Effector memory CD8-positive, alpha-beta T cell (primary cell): Measurements from ENCODE around the gene RAD51AP2.

Source experiments
- ATAC-seq: fragments of 150-1000 bp; cut with Tn5 transposase; replicated peaks from 2 replicates; pipeline ENCODE4 v1.10.0; 2021; ENCODE audit warnings: mild to moderate bottlenecking, moderate library complexity
- DNase-seq, 3 experiments: peaks; one replicate each; pipeline ENCODE4 v3.0.0; 2021
- H3K27ac Mint-ChIP-seq, 2 donors: one replicate each; pipeline ENCODE4 v1.8.0; 2022; ENCODE audit warnings: mild to moderate bottlenecking in 2 of 2, mixed read lengths in 2 of 2, moderate library complexity in 2 of 2
- H3K27me3 Mint-ChIP-seq, 2 donors: one replicate each; pipeline ENCODE4 v1.8.0; 2022; ENCODE audit warnings: mixed read lengths in 2 of 2
- H3K36me3 Mint-ChIP-seq: one replicate; pipeline ENCODE4 v1.8.0; 2022; ENCODE audit warnings: mild to moderate bottlenecking, moderate library complexity, mixed read lengths; ENCODE audit not compliant: insufficient read depth
- H3K4me1 Mint-ChIP-seq, 2 donors: one replicate each; pipeline ENCODE4 v1.8.0; 2022; ENCODE audit warnings: low read depth in 2 of 2, mixed read lengths in 2 of 2
- H3K4me3 Mint-ChIP-seq, 2 donors: one replicate each; pipeline ENCODE4 v1.8.0; 2022; ENCODE audit warnings: mild to moderate bottlenecking in 2 of 2, mixed read lengths in 2 of 2, moderate library complexity in 2 of 2
- H3K9me3 Mint-ChIP-seq, 2 donors: one replicate each; pipeline ENCODE4 v1.8.0; 2022; ENCODE audit warnings: mixed read lengths in 2 of 2

Gene RAD51AP2

DNA sequence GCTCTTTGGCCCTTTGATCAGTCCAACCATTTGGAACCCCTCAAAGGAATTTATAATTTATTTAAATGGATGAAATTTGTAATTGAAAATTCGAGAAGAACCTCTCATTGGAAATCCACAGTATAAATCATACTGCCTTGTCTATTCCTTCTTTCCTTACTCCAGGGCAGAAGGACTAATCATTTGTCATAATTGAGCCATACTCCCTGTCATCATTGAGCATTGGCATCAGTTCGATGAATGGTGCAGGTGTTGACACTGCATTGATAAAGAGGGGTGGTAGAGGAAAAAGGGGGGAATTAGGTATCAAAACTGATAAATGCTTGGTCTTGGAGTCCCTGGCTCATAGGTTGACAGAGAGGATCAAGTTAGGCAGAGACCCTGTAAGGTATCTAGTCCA lies 24.2 kb upstream of the RAD51AP2 start:
- DNase-seq (no peak), ATAC-seq (no peak)
- Mint-ChIP-seq H3K4me1 (no peaks in the 10 kb centered on the region), H3K27me3 (peaks cover 30 to 56% of the 10 kb centered on the region in 2 donors), H3K27ac (no peak overlapping the region), H3K4me3 (no peak overlapping the region), H3K9me3 (peaks cover 0 to 2% of the 10 kb centered on the region in 2 donors), H3K36me3 (no peaks in the 10 kb centered on the region)

DNA sequence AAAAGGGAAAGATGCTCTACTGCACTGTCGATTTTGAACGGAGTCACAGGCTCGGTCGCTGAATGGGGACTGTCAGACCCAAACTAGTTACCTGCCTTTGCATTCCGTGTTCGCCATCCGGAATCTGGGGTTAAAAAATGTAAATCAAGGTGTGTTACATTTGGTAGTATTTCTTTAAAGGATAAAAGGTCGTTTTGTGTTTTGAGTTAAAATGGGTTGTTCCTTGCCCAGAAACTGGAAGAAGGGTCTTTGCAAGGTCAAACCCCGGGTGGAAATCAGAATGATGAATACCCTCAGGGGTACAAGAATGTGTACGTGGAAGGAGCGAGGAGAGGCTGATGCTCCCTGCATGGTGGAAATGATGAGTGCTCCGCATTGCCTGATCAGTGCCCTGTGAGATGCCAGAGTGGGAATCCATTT lies 23.3 kb upstream of the RAD51AP2 start:
- no peaks in the 10 kb centered on the region for H3K4me1 Mint-ChIP-seq
- no peak for DNase-seq
- peaks cover 32 to 58% of the 10 kb centered on the region in 2 donors for H3K27me3 Mint-ChIP-seq
- H3K9me3 Mint-ChIP-seq, result peaks cover 0 to 2% of the 10 kb centered on the region in 2 donors
- H3K4me3 Mint-ChIP-seq, result no peak overlapping the region
- H3K27ac Mint-ChIP-seq, result no peak overlapping the region
- H3K36me3 Mint-ChIP-seq, result no peaks in the 10 kb centered on the region
- no peak for ATAC-seq

DNA sequence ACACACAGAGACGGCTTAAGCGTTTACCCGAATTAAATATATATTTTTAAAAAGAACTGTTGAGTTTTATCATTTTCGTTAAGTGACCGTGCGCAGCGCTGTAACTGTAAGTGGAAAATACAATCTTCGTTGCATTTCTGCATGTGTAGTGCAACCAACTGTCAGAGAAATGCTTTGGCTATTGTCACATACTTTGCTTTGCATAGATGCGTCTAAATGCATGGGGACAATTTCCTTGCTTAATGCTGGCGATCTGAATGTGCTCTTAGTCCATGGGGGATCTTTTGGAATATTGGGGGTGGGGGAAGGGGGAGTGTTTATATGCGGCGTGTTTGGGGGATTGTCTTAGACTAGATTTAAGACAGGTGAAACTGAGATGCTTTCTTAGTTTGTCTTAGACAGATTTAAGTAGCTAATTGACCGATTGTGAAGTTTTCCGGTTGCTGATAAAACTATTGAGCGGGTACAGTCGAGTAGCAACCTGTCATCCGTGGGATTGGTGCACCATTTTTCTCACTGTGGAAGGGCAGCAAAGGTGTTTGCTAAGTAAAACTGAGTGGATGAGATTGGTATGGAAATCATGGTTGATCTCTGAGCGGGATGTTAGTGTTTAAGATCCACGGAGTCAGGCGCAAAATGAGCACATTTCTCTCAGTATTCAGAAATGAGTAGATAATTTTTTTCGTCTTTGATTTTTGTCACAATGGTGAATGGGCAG lies 22.7 kb upstream of the RAD51AP2 start:
- no peak for ATAC-seq
- Mint-ChIP-seq H3K9me3 (peaks cover 0 to 4% of the 10 kb centered on the region in 2 donors), H3K4me1 (no peaks in the 10 kb centered on the region), H3K27me3 (peaks cover 35 to 58% of the 10 kb centered on the region in 2 donors), H3K27ac (no peak overlapping the region), H3K36me3 (no peaks in the 10 kb centered on the region), H3K4me3 (no peak overlapping the region)
- no peak for DNase-seq

DNA sequence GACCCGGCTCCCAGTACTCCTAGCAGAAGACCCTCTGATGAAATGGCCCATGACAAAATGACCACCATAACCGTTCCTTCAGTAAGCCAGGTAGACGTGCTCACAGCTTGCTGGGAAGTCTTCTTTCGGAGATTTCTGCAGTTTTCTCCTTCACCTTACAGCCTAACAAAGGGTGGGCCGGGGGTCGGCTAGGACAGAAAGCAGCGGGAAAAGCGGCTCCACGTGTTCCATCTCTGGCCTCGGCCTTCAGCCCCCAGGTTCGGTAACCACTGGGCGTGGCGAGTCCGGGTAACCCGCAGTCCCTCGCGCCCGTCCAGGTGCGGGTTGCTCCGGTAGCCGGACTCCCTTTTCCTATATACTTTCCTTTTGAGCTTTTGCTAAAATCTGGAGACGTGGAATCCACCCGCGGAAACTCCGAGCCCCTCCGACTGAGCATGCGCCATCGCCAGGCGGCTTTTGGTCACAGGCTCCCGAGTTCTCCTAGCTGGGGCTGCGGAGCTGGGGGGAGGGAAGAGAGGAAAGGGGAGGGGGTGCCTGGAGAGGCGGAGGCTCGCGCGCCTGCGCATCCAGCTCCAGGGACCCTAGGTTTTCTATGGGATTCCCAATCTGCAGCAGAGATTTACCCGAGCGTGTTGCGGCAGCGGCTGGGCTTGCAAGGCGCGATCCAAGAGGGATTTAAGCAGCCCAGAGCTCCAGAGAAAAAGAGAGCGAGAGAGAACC lies 22.0 kb upstream of the RAD51AP2 start, which contains the start of gene VSNL1:
TSS of gene VSNL1 (plus strand) at position 604 of the 720 bp plus-strand sequence. CDS start 51,379 bp downstream, outside the sequence.
- ATAC-seq (no peak), DNase-seq (no peak)
- H3K9me3 Mint-ChIP-seq, result peaks cover 0 to 8% of the 10 kb centered on the region in 2 donors
- no peak within 1 kb of the TSS for H3K27ac Mint-ChIP-seq
- no peak within 1 kb of the TSS for H3K4me3 Mint-ChIP-seq
- no peaks in the 10 kb centered on the region for H3K36me3 Mint-ChIP-seq
- peaks cover 40 to 58% of the 10 kb centered on the region in 2 donors for H3K27me3 Mint-ChIP-seq
- H3K4me1 Mint-ChIP-seq, result no peaks in the 10 kb centered on the region

DNA sequence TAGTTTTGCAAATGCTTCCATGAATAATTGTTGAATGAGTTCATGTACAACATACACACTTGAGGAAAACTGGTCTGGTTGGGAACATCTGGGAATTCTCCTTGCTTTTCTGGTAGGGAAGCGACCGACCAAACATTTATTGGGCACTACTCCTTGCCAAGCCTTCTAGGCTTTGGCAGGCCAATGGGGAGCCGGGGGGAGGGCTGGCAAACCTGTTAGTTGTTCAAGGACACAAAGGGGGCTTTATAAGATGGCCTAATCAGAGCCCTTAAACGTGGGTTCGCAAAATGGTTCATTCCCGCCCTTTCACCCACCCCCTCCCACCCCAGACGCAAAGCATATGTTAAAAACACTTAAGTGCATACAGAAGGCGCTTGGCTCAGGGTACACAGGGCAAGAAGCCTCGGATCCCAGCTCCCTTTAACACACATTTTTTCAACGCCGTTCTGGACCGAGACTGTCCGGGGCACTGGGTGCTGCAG lies 21.4 kb upstream of the RAD51AP2 start:
- no peaks in the 10 kb centered on the region for H3K36me3 Mint-ChIP-seq
- H3K4me3 Mint-ChIP-seq, result no peak overlapping the region
- H3K27ac Mint-ChIP-seq, result no peak overlapping the region
- H3K4me1 Mint-ChIP-seq, result no peaks in the 10 kb centered on the region
- ATAC-seq (no peak), DNase-seq (no peak)
- peaks cover 0 to 8% of the 10 kb centered on the region in 2 donors for H3K9me3 Mint-ChIP-seq
- H3K27me3 Mint-ChIP-seq, result peaks cover 42 to 58% of the 10 kb centered on the region in 2 donors

DNA sequence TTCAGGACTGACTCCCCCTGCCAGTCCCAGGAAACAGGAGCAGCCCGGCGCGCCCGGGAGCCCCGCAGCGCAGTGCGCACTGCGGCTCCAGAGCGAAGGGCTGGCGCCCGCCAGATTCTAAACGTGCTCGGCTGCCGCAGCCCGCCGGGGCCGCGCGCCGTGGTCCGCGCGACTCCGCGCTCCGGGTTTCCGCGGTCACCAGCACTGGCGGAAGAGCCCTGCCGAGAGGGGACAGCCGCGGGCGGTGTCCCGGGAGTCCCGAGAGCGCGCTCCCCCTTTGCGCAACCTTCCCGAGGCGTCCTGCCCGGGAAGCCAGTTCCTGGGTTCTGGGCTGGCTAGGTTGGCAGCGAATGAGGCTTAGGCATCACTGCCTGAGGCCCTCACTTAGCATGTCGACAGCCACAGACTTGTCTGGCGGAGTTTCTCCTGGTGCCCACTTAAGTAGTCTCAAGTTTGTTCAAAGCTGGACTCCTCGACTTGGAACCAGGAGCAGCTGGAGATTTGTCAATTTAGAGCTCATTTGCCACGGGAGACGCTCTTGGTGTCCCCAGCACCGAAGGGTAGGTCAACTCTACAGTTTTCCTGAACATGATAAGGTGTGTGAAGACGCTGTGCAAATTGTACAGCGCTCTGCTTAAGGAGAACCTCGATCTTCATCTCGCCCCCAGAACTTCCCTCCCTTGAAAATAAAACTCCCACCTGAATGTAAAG lies 20.8 kb upstream of the RAD51AP2 start:
- Mint-ChIP-seq H3K4me1 (no peaks in the 10 kb centered on the region), H3K36me3 (no peaks in the 10 kb centered on the region), H3K27ac (no peak overlapping the region), H3K4me3 (no peak overlapping the region), H3K9me3 (peaks cover 0 to 8% of the 10 kb centered on the region in 2 donors), H3K27me3 (peaks cover 42 to 58% of the 10 kb centered on the region in 2 donors)
- ATAC-seq (no peak), DNase-seq (no peak)

DNA sequence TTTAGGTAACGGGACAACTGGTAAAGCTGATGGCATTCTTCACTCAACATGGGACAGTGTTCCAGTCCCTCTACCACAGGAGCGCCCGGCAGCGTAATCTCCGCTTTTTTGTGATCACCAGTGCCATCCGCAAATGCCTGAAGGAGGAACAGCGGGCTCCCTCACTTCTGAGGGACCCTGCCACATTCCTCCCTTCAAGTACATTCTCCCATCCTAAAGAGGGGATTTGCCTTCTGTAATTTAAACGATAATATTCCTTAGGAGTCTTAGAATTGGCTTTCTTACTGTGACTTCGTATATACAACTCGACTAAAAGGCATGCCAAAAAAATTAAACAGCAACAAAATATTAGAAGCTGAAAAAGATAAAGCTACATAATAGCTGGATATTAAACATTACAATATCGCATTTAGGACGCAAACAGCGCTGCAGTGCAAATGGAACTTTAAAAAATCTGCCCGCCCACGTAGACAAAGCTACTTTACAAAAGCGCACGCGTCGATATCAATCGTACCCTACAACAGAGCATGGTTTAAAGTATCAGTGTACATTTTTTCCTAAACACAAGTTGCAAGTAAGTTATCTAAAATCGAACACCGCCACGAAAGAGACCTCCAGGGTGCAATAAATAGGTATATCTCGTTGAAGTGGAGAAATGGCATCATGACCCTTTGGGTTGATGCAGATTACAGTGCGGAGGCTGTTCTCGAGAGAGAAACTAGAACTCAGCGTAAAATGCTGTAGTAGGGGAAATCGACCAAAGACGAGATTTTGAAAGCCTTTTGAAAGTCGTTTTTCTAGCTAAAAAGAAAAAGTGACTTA lies 20.0 kb upstream of the RAD51AP2 start:
- Mint-ChIP-seq H3K9me3 (peaks cover 0 to 8% of the 10 kb centered on the region in 2 donors), H3K4me3 (no peak overlapping the region), H3K27ac (no peak overlapping the region), H3K36me3 (no peaks in the 10 kb centered on the region), H3K27me3 (peaks cover 42 to 55% of the 10 kb centered on the region in 2 donors), H3K4me1 (no peaks in the 10 kb centered on the region)
- ATAC-seq (no peak), DNase-seq (no peak)

DNA sequence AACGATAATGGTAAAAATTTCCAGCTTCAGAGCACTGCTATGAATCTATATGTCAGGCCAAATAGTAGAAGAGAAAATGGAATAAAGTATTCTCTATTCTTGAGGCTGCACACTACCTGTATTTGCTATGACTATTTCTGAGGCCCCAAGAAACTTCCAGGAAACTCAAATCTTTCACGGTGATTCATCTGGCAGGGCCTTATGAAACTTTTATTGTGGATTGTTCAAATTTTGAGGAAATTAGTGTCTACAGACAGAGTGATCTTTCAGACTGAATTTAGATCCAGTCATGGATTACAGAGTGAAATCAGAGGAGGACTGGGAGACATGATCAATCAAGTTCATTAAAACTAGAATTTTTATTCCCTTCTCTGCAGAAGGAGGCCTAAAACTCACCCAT lies 18.2 kb upstream of the RAD51AP2 start:
- ATAC-seq, result no peak
- Mint-ChIP-seq H3K27me3 (peaks cover 38 to 41% of the 10 kb centered on the region in 2 donors), H3K36me3 (no peaks in the 10 kb centered on the region), H3K9me3 (peaks cover 0 to 6% of the 10 kb centered on the region in 2 donors), H3K27ac (no peak overlapping the region), H3K4me3 (no peak overlapping the region), H3K4me1 (no peaks in the 10 kb centered on the region)
- no peak for DNase-seq

DNA sequence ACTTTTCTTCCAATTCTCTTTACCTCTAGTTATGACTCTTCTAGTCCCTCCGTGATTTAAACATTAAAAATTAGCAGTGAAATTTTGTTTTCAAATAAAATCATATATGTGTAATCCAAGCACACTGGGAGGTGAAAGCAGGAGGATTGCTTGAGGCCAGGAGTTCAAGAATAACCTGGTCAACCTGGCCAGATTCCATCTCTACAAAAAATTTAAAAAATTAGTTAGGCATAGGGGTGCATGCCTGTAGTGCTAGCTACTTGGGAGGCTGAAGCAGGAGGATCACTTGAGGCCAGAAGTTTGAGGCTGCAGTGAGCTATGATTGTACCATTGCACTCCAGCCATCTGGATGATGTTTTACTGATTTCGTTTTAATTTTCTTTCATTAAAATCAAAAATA lies 15.3 kb upstream of the RAD51AP2 start:
- ATAC-seq, result no peak
- Mint-ChIP-seq H3K4me1 (no peaks in the 10 kb centered on the region), H3K9me3 (peaks cover 0 to 6% of the 10 kb centered on the region in 2 donors), H3K4me3 (no peak overlapping the region), H3K27me3 (peaks cover 14 to 21% of the 10 kb centered on the region in 2 donors), H3K36me3 (no peaks in the 10 kb centered on the region), H3K27ac (no peak overlapping the region)
- DNase-seq, result no peak

DNA sequence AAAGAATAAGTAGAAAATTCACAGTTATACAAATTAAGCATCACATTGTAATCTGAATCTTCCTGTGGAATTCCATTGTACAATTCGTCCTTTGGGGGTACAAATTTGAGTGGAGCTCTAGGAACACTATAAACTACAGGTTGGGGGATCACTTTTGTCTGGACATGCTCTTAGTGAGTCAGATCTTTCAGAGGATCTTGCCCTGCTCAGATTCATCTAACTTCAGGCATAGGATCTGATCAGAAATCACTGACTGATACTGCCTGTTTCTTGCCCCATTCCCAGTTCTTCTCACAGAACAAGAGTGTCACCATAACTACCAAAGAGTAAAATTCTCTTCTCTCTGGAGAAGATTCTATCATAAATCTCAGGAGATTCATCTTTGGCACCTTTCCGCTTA lies 11.5 kb upstream of the RAD51AP2 start:
- ATAC-seq, result no peak
- H3K4me3 Mint-ChIP-seq, result no peak overlapping the region
- H3K4me1 Mint-ChIP-seq, result no peaks in the 10 kb centered on the region
- no peaks in the 10 kb centered on the region for H3K9me3 Mint-ChIP-seq
- no peaks in the 10 kb centered on the region for H3K36me3 Mint-ChIP-seq
- DNase-seq, result no peak
- no peak overlapping the region for H3K27ac Mint-ChIP-seq
- H3K27me3 Mint-ChIP-seq, result no peaks in the 10 kb centered on the region

DNA sequence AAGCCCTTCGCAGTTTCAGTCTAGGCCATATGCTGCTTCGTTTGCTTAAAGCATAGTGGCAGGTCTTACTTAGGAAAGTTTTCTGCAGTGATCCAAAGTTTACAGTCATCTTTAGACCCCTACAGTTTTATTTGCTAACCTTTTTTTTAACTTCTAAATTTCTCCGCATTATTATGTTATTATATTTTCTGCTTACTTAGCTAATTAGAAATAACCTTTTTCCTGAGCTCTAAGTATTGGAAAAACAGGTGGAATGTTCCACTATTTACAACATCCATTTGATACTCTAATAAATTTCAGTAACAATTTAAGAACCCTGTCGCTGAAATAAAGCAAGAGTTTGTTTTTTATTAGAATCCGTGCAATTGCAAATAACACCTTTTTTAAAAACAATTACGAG lies 4.1 kb upstream of the RAD51AP2 start:
- H3K4me1 Mint-ChIP-seq, result no peaks in the 10 kb centered on the region
- peaks cover 0 to 4% of the 10 kb centered on the region in 2 donors for H3K9me3 Mint-ChIP-seq
- H3K36me3 Mint-ChIP-seq, result no peaks in the 10 kb centered on the region
- no peak for DNase-seq
- no peak for ATAC-seq
- H3K27me3 Mint-ChIP-seq, result no peaks in the 10 kb centered on the region
- H3K27ac Mint-ChIP-seq, result no peak overlapping the region
- no peak overlapping the region for H3K4me3 Mint-ChIP-seq

DNA sequence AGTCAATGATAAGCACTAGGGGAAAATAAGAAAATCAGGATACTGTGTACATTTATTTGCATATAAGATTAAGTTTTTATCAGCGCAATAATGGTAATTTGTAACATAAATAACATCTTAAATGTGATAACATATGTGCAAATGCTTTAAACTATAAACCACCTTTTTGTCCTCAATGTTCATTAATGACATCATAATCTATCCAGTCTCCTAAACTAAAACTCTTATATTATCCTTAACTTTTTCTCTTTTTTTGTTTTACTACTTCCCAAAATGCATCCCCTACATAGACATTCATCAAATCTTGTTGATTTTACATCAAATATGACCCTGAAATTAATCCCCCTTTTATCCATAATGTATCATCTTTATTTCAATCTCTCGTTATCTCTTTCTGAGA lies 3.4 kb upstream of the RAD51AP2 start:
- H3K27ac Mint-ChIP-seq, result no peak overlapping the region
- no peaks in the 10 kb centered on the region for H3K4me1 Mint-ChIP-seq
- H3K27me3 Mint-ChIP-seq, result no peaks in the 10 kb centered on the region
- H3K9me3 Mint-ChIP-seq, result peaks cover 0 to 4% of the 10 kb centered on the region in 2 donors
- H3K36me3 Mint-ChIP-seq, result no peaks in the 10 kb centered on the region
- DNase-seq (no peak), ATAC-seq (no peak)
- H3K4me3 Mint-ChIP-seq, result no peak overlapping the region

DNA sequence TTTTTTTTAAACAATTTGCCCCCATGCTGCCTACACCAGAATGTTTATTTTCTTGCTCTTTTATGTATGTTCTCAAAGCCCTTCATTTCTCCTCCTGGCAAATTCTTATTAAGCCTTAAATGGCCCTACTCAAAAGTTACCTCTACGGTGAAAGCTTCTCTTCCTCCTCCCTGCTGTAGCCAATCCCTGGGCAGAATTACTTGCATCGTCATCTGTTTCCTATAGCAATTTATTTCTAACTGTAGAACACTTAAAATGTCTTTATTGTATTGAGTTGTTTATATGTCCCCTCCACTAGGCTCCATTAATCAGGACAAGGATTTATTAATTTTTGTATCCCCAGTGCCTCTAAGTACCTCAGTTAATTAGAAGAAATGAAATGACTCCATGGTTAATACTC lies 2.5 kb upstream of the RAD51AP2 start:
- Mint-ChIP-seq H3K9me3 (peaks cover 0 to 4% of the 10 kb centered on the region in 2 donors), H3K27ac (no peak overlapping the region), H3K27me3 (no peaks in the 10 kb centered on the region), H3K36me3 (no peaks in the 10 kb centered on the region), H3K4me1 (no peaks in the 10 kb centered on the region), H3K4me3 (no peak overlapping the region)
- DNase-seq (no peak), ATAC-seq (no peak)
